ENCODE measurements around the gene FTO. TPM values are rescaled to one million over a fixed set of nuclear protein-coding genes. Genes with fewer than 3 reads are reported as not detected.
"Not testable (repeated sequence)": the region's sequence is repeated elsewhere in the genome, so short reads cannot be mapped to it uniquely, and the experiment has no call there.

Gene FTO
- total RNA-seq, 4 donors from 2014 or later: 125 to 182 (median 164) TPM

GRCh38 chr16:53886482-53887378 lies 182.8 kb downstream of the FTO start:
- H3K4me3 ChIP-seq (replicated peaks in 1 of 3): no peak overlapping the region
- no peak overlapping the region for H3K27ac ChIP-seq
- 96 to 97% methylated on average over 7 of the region's 7 CpGs for WGBS, 2 donors
- TF ChIP-seq, protein P1, sequence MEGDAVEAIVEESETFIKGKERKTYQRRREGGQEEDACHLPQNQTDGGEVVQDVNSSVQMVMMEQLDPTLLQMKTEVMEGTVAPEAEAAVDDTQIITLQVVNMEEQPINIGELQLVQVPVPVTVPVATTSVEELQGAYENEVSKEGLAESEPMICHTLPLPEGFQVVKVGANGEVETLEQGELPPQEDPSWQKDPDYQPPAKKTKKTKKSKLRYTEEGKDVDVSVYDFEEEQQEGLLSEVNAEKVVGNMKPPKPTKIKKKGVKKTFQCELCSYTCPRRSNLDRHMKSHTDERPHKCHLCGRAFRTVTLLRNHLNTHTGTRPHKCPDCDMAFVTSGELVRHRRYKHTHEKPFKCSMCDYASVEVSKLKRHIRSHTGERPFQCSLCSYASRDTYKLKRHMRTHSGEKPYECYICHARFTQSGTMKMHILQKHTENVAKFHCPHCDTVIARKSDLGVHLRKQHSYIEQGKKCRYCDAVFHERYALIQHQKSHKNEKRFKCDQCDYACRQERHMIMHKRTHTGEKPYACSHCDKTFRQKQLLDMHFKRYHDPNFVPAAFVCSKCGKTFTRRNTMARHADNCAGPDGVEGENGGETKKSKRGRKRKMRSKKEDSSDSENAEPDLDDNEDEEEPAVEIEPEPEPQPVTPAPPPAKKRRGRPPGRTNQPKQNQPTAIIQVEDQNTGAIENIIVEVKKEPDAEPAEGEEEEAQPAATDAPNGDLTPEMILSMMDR (IDR thresholded peaks at IDR 0.05): no peak
- no peak for TF ChIP-seq POLR2A (IDR thresholded peaks at IDR 0.05)
- intact Hi-C loops (cut with DNase I): no loop called here
- peaks cover 0 to 5% of the 10 kb centered on the region in 2 donors for H3K36me3 ChIP-seq
- no peaks in the 10 kb centered on the region for H3K27me3 ChIP-seq
- H3K9me3 ChIP-seq: no peaks in the 10 kb centered on the region
- no peaks in the 10 kb centered on the region for H3K4me1 ChIP-seq
- DNase-seq: no peak

- TF ChIP-seq, protein P1 (IDR thresholded peaks at IDR 0.05): no peak
- TF ChIP-seq POLR2A (IDR thresholded peaks at IDR 0.05): no peak
- no peaks in the 10 kb centered on the region for H3K9me3 ChIP-seq
- no peak overlapping the region for H3K27ac ChIP-seq
- WGBS, 2 donors: 85 to 91% methylated on average over 3 of the region's 3 CpGs
- H3K4me3 ChIP-seq (replicated peaks in 1 of 3): no peak overlapping the region
- no peak for DNase-seq
- peaks cover 0 to 5% of the 10 kb centered on the region in 2 donors for H3K36me3 ChIP-seq
- no peaks in the 10 kb centered on the region for H3K27me3 ChIP-seq
- H3K4me1 ChIP-seq: peaks cover 0 to 8% of the 10 kb centered on the region in 2 donors
- intact Hi-C loops (cut with DNase I): no loop called here
Observed at GRCh38 chr16:53888222-53888621, 184.3 kb downstream of the FTO start.

GRCh38 chr16:53890877-53891276 lies 186.9 kb downstream of the FTO start:
- DNase-seq; intact Hi-C loops (cut with DNase I); H3K9me3 ChIP-seq; H3K4me3 ChIP-seq (replicated peaks in 1 of 3); H3K27me3 ChIP-seq; H3K36me3 ChIP-seq; H3K27ac ChIP-seq: not testable (repeated sequence)
- WGBS, 2 donors: 94 to 95% methylated on average over 8 of the region's 8 CpGs
- peaks cover 7 to 22% of the 10 kb centered on the region in 2 donors for H3K4me1 ChIP-seq

GRCh38 chr16:53891409-53892139 lies 187.6 kb downstream of the FTO start:
- no peaks in the 10 kb centered on the region for H3K27me3 ChIP-seq

DNA sequence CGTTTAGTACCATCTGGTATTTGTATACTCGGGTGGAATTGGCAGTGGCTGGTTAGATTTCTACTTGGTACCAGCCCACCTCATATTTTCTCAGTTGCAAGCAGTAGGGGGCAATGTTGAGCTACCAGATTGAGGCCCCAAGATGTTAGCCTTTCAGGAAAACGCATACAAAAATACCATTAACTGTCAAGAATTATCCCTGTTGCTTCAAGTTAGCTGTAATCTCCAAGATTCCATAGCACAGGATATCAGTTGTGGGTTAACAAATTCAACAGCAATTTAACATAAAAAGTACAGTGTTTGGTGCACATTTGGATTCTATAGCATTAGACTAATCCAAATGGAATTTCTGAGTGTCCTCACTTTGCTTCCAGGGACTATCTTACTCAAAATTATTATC lies 188.2 kb downstream of the FTO start:
- peak; percentile 54 to 57 for DNase-seq
- whole genome bisulfite sequencing, 2 donors: 8% methylated on average over 3 of the region's 3 CpGs
- Histone ChIP-seq H3K4me1 (peaks cover 7 to 22% of the 10 kb centered on the region in 2 donors), H3K9me3 (no peaks in the 10 kb centered on the region), H3K27ac (no peak overlapping the region), H3K27me3 (no peaks in the 10 kb centered on the region), H3K4me3 (replicated peaks in 1 of 3) (no peak overlapping the region), H3K36me3 (peaks cover 0 to 5% of the 10 kb centered on the region in 2 donors)
- intact Hi-C loops (cut with DNase I): no loop called here
- no peak for TF ChIP-seq POLR2A (IDR thresholded peaks at IDR 0.05)
- TF ChIP-seq, protein P1 (IDR thresholded peaks at IDR 0.05): peak; percentile 45 to 79 (median 74)

More at GRCh38 chr16:53891409-53892139, 187.6 kb downstream of the FTO start:
- Histone ChIP-seq H3K36me3 (peaks cover 0 to 5% of the 10 kb centered on the region in 2 donors), H3K9me3 (no peaks in the 10 kb centered on the region), H3K4me1 (peaks cover 7 to 22% of the 10 kb centered on the region in 2 donors), H3K27ac (no peak overlapping the region), H3K4me3 (replicated peaks in 1 of 3) (no peak overlapping the region)
- TF ChIP-seq, protein P1 (IDR thresholded peaks at IDR 0.05): no peak
- no peak for TF ChIP-seq POLR2A (IDR thresholded peaks at IDR 0.05)
- intact Hi-C loops (cut with DNase I): no loop called here
- WGBS, 2 donors: 79% methylated on average over 9 of the region's 9 CpGs
- no peak for DNase-seq

Measured in thyroid gland (tissue), 4 donors.